RPMI8226 (cell line): ENCODE data around the gene LMF1.

Source experiments
- DNase-seq: peaks from one replicate; pipeline ENCODE4 v3.0.0-alpha.2; 2015

LMF1 gene

DNA sequence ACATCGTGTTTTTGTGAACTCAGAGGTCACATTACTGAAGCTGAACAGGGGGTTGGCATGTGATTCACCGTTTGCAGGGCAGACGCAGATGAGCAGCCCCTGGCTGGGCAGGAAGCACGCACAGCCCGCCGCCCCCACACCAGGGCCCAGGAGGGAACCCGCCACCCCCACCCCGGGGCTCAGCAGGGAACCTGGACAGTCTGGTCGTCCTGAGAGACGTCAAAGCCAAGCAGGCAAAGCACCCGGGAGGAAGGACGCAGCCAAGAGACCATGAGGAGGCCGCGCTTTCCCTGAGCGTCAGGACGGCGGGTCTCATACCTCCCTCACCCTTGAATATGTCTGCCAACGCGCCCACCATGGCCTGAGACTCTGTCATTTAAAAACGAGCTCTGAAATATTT is 60.6 kb downstream of the LMF1 start:
- DNase-seq: no peak

- no peak for DNase-seq
These were observed 61.3 kb downstream of the LMF1 start for GRCh38 chr16:909281-910000.

- DNase-seq: no peak
These were observed 62.1 kb downstream of the LMF1 start for GRCh38 chr16:908526-909155.

- DNase-seq: no peak
These were observed 62.9 kb downstream of the LMF1 start for GRCh38 chr16:907842-908241.

- DNase-seq: no peak
These were observed 63.4 kb downstream of the LMF1 start for GRCh38 chr16:907361-907760.

DNA sequence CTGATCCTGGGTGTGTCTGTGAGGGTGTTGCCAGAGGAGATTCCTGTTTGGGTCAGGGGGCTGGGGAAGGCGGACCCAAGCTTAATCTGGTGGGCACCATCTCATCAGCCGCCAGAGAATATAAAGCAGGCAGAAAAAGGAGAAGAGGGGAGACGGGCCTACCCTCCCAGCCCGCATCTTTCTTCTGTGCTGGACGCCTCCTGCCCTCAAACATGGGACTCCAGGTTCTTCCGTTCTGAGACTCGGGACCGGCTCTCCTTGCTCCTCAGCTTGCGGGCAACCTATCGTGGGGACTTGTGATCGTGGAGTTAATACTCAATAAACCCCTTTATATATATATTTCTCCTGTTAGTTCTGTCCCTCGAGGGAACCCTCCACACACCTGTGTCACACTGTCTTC is 64.5 kb downstream of the LMF1 start:
- no peak for DNase-seq

DNA sequence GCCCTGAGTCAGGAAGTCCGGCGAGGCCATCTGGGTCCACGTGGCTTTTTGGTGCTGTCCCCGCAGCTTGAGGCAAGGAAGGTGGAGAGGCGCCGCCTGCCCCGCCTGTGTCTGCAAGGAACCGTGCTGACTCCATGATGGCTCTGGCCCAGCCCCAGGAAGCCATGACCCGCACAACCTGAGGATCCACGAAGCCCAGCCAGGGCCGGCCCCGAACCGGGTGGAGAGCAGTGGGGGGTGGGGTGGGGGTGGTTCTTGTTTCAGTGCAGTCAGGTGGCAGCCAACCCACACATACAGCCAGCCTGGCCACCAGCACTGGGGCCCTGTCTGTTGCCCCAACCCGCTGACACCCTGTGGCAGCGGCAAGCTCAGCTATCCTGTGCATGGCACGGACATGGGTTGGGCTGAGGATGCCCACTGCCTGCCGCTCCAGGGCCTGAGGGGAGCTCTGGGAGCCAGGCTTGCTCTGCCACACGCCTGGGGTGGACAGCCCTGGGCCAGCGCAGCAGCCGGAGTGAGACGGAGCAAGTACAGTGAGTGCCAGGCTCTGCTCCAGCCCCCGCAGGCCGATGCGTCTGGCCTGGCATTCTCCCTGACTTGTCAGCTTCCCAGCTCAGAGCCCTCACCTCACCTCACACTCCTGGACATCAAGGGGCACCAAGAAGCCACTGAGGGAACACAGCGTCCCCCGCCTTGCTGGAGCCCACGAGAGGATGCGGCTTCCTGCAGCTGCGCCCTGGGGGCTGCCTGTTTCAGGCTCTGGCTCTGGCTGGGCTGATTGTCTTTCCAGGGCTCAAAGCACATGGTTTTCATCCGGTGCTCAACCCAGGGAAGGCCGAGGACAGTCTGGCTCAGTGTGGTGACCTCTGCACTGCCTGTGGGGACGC is 68.8 kb downstream of the LMF1 start:
- peak; percentile 41 for DNase-seq

GRCh38 chr16:901149-901548 is 69.6 kb downstream of the LMF1 start:
- DNase-seq: no peak

DNA sequence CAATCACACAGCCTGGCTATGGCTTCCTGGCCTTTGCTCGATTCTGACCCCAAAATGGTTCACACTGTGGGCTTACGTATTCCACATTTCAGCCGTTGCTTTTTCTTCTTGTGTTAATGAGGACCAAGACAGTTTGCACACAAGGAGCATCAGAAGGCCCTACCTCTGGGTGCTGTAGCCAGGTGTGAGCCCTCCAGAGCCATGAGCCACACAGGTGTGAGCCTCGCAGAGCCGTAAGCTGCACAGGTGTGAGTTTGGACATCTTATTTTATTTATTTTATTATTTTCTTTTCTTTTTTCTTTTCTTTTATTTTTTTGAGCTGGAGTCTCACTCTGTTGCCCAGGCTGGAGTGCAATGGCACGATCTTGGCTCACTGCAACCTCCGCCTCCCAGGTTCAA is 70.6 kb downstream of the LMF1 start:
- no peak for DNase-seq

DNA sequence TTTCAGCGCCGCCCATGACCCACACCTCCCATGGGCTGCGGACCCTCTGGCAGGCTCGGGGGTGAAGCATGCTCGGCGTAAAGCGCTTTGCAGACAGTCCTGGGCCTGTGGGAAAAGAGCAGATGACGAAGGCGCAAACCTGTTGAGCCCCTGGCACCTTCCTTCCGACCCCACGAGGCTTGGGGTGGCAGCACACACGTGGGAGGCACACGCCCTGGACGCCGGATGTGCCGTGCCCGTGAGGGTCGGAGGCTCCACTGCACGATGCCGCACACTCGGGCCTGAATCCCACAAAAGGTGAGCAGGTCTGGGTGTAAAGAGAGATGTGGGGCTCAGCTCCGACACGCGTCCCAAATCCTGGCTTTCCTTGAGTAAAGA is 71.1 kb downstream of the LMF1 start:
- no peak for DNase-seq

GRCh38 chr16:898761-899682 is 71.8 kb downstream of the LMF1 start:
- DNase-seq: no peak

- DNase-seq: no peak
These were observed 72.6 kb downstream of the LMF1 start for GRCh38 chr16:898216-898615.

DNA sequence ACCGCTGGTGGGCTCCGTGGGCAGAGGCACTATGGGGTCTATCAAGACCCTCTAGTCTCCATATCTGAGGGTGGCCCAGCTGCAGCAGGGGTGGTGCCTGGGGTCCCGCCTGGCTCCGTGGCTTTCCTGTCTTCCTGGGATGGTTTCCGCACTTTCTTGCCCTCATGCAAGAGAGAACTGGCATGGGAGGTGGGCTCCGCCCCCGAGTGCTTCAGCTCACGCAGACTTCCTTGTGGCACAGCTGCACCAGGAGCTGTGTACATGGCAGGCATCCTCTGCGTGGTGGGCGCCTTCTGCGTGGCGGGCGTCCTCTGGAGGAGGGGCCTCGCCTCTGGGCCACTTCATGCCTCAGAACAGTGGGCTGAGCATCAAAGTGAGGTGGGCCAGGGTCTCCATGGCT is 73.1 kb downstream of the LMF1 start:
- no peak for DNase-seq

DNA sequence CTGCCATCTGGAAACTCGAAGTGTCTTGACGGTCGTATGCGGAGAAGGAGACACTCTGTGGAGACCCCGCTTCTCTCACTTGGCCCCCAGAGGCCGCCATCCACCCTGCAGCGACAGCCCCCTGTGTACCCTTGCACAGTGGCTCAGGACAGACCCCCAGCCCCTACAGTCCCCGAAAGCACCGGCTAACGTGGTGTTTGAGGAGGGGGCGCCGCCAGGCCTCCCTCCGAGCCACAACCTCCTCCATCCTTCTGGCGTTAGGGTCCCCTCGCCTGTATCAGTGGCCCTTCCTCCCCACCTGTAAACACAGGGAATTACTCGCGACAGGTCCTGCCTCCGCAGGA is 73.6 kb downstream of the LMF1 start:
- DNase-seq: no peak

- no peak for DNase-seq
These were observed 74.3 kb downstream of the LMF1 start for GRCh38 chr16:896261-897199.

GRCh38 chr16:895371-895770 is 75.4 kb downstream of the LMF1 start:
- no peak for DNase-seq

GRCh38 chr16:894841-895240 is 75.9 kb downstream of the LMF1 start:
- DNase-seq: no peak

DNA sequence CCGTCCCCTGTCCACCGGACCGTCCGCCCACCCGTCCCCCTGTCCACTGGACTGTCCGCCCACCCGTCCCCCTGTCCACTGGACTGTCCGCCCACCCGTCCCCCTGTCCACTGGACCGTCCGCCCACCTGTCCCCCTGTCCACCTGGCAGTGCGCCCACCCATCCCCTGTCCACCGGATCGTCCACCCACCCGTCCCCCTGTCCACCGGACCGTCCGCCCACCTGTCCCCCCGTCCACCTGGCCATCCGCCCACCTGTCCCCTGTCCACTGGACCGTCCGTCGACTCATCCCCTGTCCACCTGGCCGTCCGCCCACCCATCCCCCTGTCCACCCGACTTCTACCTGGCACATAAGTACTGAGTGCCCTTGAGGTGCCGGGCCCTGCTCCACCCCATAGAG is 76.6 kb downstream of the LMF1 start:
- DNase-seq: no peak

GRCh38 chr16:893360-893759 is 77.4 kb downstream of the LMF1 start:
- no peak for DNase-seq

GRCh38 chr16:892536-893255 is 78.1 kb downstream of the LMF1 start:
- no peak for DNase-seq

DNA sequence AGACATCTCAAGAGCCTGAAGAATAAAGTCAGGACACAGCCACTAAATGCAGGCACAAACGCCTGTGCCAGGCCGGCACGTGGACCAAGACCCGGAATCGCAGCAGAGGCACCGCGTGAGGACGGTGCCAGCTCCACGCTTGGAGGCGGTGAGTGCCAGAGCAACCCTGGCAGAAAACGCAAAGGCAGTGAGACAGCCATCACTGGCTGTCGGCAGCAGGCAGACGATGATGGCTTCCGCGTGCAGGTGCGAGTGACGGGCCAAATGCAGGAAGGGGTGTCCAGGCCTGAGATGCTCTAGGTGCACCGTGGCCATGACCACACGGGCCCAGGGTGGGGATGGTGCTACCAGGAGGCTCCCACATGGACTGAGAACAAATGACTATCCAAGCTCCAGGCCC is 78.8 kb downstream of the LMF1 start:
- no peak for DNase-seq
